HG03565 (cell line): ENCODE measurements around the gene YY1.
"Not testable (repeated sequence)": the region's sequence is repeated elsewhere in the genome, so short reads cannot be mapped to it uniquely, and the experiment has no call there.

Source experiments
- ATAC-seq: cut with Tn5 transposase; IDR thresholded peaks from one replicate; pipeline ENCODE4 v1.9.1; 2021; ENCODE audit warnings: mild to moderate bottlenecking, moderate library complexity; ENCODE audit not compliant: unreplicated experiment

YY1 gene

GRCh38 chr14:100295376-100296105, 56.6 kb downstream of the YY1 start:
- ATAC-seq, result no peak

DNA sequence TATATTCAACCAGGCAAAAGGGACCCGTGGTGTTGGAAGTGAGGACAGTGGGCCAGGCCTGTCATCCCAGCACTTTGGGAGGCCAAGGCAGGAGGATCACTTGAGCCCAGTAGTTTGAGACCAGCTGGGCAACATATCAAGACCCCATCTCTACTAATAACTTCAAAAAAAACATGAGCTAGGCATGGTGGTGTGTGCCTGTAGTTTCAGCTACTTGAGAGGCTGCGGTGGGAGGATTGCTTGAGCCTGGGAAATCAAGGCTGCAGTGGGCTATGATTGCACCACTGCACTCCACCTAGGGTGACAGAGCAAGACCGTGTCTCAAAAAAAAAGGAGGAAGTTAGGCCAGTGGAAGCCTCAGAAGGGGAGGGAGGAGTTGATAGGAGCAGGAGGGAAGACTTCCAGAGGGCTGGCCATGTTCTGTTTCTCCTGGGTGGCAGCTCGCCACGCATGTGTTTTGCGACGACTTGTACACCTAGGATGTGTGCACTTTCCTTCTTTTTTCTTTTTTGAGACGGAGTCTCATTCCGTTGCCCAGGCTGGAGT, 57.2 kb downstream of the YY1 start:
- ATAC-seq, result no peak

DNA sequence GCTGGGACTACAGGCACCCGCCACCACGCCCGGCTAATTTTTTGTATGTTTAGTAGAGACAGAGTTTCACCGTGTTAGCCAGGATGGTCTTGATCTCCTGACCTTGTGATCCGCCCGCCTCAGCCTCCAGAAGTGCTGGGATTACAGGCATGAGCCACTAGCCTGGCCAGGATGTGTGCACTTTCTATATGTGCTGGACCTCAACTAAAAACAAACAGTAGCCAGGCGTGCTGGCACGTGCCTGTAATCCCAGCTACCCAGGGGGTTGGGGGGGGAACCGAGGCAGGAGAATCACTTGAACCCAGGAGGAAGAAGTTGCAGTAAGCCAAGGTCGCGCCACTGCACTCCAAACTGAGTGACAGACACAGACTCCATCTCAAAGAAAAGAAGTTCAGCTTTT, 57.8 kb downstream of the YY1 start:
- ATAC-seq, result not testable (repeated sequence)

- ATAC-seq, result peak; percentile 82
Measured at GRCh38 chr14:100297320-100298300, 58.7 kb downstream of the YY1 start.

DNA sequence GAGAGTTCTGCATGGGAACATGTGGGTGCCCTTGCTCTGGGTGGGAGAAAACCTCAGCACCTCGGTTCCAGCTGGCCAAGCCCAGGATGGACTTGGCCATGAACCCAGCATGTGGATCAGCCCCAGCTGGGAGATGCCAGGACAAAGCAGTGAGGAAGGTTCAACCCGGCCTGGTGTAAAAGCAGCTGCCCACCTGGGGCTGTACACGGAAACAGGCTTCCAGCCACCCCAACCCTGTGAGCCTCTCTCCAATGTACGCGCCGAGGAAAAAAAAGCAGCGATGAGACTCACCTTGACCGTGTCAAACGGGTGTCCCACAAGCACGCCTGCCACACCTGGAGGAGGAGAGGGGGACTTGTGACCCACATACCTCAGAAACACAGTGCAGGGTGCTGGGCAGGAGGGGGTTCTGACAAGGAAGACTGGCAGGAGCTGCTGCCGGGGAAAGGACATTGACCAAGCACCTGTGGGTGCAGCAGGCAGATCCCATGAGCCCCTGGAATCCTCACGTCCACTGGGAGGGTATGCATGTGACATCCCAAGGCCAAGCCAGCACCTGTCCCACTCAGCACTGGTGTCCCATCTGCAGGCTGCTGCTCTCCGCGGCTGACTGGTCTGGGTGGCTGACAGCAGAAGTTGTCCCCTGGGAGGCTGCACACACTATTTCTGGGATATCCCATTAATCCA, 59.8 kb downstream of the YY1 start:
- ATAC-seq, result no peak

GRCh38 chr14:100299238-100299560, 60.3 kb downstream of the YY1 start:
- ATAC-seq, result no peak

- no peak for ATAC-seq
Measured at GRCh38 chr14:100302616-100303015, 63.7 kb downstream of the YY1 start.

DNA sequence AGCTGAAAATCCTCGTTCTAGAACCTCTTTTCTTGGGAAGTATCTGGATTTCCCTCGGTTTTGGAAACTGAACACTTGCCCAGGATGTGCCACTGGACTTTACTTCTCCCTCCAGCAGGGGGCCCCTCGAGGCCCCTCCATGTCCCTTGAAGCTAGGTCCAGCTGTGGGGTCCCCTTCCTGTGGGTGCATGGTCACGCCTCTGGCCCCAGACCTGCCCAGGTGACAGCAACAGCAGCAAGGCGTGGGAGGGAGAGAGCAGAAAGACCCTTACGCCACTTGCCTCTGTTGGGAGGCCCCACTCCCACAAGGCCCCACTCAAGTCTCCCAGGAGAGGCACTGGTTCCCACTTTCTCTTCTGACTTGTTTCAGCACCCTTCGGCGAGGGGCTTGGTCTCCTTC, 64.2 kb downstream of the YY1 start:
- ATAC-seq, result no peak

GRCh38 chr14:100303925-100304324, 65.0 kb downstream of the YY1 start:
- ATAC-seq, result no peak

GRCh38 chr14:100304825-100305323, 65.9 kb downstream of the YY1 start:
- no peak for ATAC-seq

DNA sequence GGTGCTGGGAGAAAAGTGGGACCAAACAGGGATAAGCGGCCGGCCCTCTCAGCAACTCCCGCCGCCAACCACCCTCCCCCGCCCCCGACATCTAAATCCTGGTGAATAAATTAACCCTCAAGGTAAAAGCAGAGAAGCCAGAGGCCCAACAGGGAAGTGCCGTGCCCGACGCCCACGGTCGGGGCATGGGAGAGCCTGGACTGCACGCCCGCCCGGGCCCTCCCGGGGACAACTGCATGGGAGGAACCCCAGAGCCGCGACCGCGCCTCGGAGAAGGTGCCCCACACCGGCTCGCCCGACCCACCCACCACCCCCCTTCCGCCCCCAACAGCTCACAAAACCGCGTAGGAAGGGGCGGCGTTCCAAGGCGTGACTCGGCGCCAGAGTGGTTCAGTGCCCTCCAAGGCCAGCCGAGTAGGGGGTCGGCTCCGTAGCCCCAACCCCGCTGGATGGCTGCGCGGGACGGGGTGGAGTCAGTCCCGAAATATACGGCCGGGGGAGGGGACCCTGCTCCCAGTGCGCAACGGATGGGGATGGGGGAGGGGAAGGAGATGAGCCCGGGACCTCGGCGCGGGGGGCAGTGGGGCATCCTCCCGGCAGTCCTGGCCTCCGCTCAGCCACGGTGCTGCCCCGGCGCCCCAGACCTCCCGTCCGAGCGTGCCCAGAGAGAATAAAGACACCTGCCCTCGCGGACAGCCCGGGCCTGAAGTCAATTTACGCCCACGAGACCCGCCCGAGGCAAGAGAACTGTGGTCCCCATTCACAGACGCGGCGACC, 66.6 kb downstream of the YY1 start:
- ATAC-seq, result no peak

DNA sequence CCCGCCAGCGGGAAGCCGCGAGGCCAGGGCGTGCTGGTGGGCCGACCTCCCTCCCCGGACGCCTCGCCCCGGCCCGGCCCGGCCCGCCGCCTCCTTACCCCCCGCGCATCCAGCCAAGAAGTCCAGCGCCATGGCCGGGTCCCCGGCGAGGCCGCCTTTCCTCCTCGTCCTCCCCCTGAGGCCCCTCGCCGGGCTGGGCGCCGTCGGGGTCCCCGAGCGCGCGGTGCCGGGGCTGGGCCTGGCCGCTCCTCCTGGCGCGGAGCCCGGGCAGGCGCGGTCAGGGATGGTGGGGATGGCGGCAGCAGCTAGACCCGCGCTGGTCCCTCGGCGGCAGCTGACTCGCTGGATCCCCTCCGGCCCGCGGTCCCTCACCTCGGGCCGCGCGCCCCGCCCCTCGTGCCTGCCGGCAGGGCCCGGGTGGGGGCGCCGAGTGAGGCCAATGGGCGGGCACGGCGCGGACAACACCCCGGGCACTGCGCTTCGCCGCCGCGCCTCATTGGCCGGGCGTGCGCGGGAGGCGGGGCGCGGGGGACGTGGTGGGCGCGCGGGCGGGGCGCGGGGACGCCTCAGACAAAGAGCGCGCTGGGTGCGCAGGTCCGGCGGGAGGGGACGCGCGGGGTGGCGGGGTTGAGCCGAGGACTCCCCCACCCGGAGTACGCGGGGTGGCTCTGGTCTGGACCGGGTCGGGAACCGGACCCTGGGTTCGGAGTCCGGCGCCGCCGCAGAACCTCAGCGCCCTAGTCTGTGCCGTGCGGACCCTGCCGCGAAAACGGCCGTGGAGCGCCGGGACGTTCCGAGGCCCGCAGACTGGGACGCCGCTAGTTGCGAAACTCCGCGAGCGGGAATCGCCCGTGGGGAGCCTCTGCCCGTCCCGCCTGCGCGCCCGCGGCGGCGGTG, 67.4 kb downstream of the YY1 start, which contains the start of gene SLC25A29:
Gene SLC25A29 (minus strand): TSS at position 344 of the 897 bp plus-strand sequence. CDS start 212 bp downstream, at position 132.
- ATAC-seq, result peak; percentile 79

DNA sequence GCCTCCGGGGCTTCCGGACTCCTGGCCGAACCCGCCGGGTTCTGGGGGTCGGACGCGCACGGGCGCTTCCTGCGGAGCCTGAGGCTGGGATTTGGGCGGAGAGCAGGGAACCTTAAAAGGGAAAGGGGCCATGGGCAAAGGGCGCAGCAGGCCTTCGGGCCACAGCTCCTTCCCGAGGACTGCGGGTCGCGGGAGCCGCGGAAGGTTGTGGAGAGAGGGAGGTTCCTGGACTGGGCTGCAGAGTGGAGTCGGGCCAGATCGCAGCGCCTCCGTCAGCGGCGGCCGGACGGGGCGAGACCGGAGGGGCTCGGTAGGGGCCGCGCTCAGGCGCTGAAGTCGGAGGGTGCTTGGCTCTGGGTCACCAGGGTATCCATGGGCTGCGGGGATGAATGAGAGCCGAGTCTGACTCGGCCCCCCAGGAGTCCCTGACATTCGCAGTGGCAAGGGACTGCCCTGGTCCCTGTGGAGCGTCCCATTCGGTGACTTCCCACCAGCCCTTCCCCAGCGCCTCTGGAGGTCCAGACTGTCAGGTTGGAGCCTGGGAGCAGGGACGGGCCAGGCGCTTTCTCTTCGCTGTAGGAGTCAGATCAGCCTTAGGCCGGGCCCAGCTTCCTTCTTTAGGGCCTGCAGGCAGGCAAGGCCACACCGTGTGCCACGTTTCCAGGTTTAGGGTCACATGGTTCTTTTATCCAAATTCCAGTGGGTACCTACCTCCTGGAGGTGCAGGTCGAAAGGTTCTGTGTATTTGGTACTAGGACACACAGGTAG, 68.2 kb downstream of the YY1 start:
- no peak for ATAC-seq

DNA sequence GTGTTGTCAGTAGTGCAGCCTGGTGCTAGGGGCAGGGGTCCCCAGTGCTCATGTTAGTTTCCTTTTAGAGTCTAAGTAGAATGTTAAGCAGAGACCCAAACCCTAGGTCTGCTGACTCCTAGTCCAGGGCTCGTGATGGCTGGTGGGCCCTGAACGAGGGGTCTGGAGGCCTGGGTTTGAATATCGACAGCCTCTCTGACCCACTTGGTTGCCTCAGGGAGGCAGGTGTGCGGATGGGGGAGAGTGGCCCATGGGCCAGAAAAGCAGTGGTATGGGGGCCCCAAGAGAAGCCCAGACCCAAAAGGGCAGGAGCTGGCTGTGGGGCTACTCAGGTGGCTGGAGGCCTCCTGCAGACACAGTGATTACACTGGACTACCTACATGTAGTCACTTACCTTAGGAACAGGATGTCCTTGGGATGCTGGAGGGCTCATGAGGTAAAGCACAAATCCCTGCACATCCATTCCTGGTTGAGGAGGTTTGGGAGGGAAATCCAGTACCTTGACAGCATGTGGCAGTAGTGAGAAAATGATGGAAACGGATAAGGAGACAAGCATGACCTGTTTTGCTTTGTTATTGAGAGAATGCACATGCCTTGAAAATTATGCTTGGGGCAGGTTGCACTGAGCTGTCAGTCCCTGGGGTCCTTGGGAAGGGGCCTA, 69.0 kb downstream of the YY1 start:
- no peak for ATAC-seq

GRCh38 chr14:100308427-100308792, 69.5 kb downstream of the YY1 start:
- ATAC-seq, result not testable (repeated sequence)

GRCh38 chr14:100309028-100309737, 70.2 kb downstream of the YY1 start:
- ATAC-seq, result no peak
